HG03103 (cell line): ENCODE measurements around the gene SLC25A47.

Experiments used
- ATAC-seq: cut with Tn5 transposase; IDR thresholded peaks from one replicate; pipeline ENCODE4 v1.9.1; 2021; ENCODE audit warnings: low read depth; ENCODE audit not compliant: unreplicated experiment

SLC25A47 gene

DNA sequence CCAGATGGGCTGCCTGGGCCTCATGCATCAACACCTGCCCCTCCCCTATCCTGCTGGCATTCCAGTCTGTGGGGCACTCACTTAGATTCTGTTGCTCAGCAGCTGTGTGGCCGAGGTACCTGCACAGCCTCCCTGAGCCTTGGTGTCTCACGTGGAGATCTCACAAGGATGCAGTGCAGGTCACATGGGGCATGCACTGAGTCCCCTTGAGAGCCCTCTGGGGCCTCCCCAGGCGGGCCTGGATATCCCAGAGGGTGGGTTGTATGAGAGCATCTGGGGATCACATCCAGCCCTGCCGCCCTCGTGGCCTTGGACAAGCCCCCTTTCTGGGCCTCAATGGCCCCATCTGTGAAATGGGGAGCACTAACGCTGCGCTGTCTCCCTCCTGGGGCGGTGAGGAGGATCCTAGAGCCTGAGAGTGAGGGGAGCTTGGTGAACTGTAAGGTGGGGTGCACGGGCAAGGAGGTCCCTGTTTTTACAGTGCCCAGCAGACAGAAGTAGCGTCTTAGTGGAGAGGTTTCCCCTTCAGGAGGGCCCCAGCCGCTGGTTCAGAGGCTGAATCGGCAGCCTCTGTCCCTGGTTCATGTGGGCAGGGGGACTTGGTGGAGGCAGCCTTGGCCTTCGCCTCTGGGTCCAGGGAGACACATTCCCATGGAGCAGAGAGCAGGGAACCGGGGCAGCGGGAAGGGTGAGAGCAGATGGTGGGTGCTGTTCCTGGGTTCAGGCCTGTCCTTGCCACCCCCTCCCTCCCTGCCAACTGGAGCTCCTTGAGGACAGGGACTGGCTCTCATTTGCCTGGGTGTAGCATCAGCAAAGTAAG, 791 bp upstream of the SLC25A47 start:
- no peak for ATAC-seq

DNA sequence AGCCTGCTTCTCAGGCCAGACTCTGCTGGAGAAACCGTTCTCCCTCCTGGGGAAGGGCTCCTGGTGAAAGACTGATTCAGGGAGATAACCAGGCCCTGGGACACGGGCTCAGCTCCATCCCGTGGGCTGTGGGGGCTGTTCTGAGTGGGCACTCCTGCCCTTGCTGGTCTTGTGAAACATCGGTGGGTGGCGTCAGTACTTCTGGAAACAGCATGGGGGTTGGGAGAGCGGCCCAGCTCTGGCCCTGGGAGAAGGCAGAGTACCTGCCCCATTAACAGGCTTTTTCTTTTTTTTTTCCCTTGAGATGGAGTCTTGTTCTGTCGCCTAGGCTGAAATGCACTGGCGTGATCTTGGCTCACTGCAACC, 786 bp downstream of the SLC25A47 start:
- no peak for ATAC-seq

DNA sequence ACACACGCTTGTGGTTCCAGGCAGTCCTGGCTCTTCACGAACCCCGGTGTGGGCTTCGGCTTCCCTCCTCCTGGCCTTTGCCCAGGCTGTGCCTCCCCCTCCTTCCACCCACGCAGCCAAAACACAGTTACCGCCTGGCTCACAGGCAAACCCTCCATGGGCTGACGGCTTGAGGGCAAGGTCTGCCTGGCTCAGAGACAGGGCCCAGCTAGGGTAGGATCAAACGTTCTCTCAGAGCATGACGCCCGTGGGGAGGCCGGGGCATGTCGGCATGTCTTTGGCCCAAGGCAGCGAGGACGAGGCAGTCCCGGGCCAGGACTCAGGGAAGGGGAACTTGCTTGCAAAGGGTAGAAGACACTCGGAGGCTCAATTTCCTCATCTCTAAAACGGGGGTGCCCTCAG, 2.1 kb downstream of the SLC25A47 start:
- ATAC-seq = no peak

DNA sequence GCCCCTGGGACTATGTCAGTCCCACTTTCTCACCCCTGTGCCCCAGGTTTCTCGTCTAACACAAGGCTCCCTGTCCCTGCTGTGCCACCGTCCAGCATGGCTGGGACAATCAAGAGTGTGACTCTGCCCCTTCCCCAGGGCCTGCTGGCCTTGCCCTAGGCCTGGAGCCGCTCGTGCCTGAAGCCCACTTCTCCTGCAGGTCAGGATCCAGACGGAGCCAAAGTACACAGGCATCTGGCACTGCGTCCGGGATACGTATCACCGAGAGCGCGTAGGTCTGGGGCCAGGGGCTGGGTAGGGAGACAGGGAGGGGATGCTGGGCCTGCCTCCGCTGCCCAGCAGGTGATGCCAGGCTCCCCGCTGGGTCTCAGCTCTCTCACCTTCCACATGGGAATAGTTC, 2.8 kb downstream of the SLC25A47 start:
- ATAC-seq = no peak

DNA sequence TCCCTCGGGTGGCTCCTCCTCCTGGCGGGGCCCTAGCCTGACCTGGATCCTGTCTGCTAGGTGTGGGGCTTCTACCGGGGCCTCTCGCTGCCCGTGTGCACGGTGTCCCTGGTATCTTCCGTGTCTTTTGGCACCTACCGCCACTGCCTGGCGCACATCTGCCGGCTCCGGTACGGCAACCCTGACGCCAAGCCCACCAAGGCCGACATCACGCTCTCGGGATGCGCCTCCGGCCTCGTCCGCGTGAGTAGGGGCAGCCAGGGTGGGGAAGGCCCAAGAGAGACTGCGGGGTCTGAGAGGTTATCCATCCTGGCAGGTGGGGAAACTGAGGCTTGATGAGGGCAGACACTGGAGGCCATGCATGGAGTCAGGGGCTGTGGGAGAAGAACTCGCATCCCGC, 4.0 kb downstream of the SLC25A47 start:
- ATAC-seq = no peak

DNA sequence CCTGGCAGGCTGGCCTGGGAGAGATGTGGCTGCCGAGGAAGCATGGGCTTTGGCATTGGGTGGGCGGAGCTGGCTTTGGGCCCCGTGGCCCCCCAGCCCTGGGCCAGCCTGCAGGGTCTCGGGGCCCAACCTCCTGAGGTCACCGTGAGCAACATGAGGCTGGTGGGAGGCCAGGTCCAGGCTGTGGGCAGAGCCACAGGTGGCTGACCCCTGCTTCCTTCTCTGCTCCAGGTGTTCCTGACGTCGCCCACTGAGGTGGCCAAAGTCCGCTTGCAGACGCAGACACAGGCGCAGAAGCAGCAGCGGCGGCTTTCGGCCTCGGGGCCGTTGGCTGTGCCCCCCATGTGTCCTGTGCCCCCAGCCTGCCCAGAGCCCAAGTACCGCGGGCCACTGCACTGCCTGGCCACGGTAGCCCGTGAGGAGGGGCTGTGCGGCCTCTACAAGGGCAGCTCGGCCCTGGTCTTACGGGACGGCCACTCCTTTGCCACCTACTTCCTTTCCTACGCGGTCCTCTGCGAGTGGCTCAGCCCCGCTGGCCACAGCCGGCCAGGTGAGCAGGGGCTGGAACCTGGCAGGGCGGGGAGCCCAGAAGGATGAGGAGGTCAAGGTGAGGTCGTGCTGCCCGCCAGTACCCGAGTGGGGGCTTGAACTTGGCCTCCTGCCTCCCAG, 5.5 kb downstream of the SLC25A47 start:
- no peak for ATAC-seq

DNA sequence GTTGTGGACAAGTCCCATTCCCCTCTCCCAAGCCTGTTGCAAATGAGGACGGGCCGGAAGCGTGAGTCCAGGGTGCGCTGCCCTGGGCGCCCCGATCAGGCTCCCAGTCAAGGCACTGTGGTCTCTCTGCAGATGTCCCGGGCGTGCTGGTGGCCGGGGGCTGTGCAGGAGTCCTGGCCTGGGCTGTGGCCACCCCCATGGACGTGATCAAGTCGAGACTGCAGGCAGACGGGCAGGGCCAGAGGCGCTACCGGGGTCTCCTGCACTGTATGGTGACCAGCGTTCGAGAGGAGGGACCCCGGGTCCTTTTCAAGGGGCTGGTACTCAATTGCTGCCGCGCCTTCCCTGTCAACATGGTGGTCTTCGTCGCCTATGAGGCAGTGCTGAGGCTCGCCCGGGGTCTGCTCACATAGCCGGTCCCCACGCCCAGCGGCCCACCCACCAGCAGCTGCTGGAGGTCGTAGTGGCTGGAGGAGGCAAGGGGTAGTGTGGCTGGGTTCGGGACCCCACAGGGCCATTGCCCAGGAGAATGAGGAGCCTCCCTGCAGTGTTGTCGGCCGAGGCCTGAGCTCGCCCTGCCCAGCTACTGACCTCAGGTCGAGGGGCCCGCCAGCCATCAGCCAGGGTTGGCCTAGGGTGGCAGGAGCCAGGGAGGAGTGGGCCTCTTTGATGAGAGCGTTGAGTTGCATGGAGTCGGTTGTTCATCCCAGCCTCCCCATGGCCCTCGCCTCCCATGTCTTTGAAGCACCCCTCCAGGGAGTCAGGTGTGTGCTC, 6.3 kb downstream of the SLC25A47 start:
- no peak for ATAC-seq

DNA sequence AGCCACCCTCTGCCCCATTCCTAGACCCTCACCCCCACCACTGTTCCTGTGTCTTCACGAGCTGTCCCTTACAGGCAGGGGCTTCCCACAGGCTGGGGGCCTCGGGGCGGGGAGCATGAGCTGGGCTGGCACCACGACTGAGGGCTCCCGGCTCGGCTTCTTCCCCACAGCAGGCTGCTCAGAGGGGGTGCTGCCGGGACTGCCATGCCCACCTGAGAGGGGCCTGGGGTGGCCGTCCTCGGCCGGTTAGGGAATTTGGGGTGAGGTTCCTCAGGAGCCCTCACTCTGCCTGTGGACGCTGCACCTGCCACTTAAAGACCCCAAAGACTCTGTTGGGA, 6.8 kb downstream of the SLC25A47 start:
- no peak for ATAC-seq

DNA sequence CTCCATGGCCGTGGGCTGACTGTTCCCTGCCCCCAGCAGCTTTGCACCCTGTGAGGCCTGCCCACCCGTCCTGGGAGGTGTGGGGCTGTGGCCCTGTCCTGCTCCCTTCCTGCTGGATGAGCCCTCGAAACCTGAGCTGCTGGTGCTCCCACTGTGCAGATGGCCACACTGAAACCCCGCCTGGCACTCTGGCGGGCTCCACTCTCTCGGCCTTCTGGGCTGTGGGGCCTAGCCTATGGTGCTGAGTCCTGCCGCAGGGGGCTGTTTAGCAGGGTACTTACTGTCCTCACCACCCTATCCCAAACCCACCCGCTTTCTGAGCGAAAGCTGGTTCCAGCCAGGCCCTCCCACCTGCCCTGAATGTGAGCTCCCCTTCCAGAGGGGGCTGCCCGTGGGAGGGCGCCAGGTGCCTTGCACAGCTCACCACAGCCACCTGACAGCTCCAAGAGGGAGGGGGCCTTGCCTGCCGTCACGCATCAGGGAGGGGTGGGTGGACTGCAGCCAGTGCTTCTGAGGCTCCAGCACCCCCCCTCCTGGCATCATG, 7.3 kb downstream of the SLC25A47 start:
- no peak for ATAC-seq

DNA sequence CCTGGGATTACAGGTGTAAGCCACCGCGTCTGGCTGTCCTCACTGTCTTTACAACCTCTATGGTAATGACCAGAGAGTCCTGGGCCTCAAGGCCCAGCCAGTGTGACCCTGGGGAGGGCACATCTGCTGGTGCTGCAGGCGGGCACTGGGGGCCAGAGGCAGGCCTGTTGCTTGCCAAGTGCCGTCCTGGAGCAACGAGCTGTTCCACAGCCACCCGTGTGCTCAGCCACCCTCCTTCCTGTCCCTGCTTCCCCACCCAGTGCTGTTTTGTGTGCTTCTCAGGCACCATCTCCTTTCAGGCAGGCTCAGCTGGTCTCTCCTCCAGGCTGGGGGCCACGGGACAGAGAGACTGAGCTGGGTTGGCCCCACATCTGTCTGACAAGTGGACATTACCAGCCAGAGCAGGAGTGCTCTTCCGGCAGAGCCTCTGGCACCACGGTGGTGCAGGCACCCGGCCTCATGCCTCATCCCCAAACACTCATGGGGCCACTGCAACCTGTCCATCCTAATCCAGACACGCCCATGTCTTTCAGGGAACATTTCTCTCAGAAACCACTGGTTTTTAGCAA, 9.0 kb downstream of the SLC25A47 start:
- no peak for ATAC-seq

DNA sequence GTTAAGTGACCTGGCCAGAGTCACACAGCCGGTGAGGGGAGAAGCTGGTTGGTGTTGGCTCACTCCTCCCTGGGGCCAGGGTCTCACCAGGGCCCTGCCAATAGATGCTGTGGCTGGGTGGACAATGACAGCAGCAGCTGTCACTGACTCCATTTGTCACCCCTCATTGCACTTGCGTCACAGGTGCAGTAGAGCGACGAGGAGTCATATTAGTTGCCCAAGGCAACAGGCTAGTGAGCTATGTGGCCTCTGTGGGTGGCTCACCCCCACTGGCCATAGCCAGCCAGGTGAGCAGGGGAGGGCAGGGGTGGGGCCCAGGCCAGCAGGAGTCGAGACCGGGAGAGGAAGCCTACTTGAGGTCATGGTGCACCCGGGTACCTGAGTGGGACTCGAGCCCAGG, 9.7 kb downstream of the SLC25A47 start:
- peak; percentile 45 for ATAC-seq

DNA sequence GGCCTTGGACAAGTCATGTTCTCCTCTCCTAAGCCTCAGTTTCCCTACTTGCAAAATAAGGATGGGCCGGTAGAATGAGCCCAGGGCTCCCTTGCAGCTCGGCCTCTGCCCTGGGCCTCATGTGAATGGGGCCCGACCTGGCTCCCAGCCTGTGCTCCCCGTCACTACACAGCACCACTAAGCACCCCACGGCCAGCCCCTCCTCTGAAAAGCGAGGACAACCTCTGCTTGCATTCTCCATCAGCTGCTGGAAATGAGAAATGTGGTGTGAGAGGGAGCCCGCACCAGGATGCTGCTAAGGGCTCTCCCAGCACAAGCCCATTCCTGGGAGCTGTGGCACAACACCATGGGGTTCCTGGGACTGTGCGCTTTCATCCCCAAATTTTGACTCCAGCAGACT, 10.2 kb downstream of the SLC25A47 start:
- ATAC-seq = no peak

DNA sequence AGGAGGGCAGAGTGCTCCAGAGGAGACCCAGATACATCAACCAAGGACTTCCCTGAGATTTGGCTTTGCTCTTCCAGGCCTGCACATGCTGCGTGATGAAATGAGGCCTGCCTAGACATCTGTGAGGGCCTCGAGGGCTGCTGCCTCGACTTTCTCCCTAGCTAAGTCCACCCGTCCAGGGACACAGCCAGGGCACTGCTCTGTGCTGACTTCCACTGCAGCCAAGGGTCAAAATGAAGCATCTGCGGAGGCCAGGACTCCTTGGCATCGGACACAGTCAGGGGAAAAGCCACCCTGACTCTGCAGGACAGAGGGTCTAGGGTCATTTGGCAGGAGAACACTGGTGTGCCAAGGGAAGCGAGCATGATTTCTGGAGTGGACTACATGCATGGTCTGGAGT, 10.7 kb downstream of the SLC25A47 start:
- no peak for ATAC-seq

DNA sequence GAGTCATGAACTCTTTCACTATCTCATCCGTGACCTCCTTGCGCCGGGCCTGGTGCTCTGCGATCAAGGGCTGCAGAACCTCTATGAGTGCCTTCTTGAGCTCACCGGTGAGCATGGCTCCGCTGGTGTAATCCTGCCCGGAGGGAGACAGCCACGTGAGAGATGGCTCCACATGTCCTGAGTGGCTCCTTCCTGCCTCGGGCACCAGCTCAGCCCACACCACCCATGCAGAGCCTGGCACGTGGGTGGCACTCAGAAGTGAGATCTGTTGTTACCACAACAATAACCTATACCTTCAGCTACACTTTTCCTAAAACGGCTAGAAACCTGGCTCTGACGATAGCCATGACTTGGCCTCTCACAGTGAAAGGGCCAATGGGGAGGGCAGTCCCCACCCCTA, 11.8 kb downstream of the SLC25A47 start:
- ATAC-seq = no peak

DNA sequence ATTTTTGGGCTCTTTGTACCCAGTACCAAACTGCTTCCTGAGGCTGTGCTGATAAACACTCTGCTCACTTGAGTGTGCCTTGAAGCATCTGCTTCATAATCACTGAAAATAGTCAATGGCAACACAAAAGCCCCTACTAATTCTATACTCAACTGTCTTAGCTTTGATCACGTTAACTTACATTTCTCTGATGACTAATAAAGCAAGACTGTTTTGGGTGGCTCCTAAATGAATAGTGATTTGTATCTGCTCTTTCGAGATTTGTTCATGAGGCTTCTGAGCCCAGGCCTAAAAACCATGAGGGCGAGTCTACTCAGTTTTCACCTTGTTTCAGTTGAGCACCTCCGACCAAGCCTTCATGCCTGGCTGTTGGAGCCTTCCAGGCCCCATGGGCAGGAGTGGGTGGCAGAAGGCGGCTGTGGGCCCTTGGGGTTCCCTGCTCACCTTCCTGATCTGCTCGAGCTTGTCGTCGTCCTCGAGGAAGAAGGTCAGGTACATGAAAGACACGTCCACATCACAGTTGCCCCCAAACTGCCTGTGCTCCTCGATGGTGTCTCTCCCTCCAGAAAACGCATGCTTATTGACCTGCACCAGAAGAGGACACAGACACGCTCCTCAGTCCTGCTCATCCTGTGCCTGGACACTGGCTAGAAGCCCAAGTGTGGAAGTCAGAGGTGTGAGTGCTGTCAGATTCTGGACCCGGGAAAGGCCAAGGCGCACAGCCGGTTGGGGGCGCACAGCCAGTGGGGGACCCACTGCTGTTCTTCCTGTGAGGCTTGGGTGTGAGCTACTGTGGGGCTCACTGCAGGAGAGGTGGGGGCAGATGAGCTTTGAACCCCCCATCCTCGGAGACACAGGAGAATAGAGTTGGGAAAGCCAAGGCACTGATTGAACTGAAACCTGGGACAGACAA, 13.7 kb downstream of the SLC25A47 start:
- ATAC-seq = peak; percentile 36

DNA sequence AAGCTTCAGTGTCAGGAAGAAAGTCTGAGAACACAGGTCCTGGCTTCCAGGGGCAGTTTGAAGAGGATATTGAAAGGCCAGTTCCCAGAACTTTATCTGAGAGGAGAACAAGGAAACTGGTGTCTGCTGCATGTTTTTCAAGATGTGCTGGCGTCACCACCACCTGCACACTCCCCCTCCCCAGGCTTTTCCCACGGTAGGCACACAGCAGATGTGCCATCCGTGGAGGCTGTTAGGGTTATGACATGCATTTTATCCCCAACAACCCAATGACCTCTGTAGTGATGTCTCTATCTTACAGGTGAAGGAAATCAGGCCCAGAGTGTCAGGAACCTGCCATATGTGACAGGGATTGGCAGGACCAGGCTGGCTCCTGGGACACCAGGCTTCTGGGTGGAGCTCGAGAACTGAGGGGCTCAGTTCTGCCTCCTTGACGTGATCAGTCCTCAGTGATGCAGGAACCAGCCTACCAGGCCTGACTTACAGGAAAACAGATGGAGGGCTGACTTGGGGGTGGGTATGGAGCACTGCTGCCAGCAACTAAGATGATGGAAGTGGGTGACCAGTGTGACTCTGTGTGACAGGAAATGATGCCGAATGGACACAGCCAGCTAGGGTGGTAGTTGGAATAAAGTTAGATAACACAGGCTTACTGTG, 16.8 kb downstream of the SLC25A47 start:
- ATAC-seq = no peak

DNA sequence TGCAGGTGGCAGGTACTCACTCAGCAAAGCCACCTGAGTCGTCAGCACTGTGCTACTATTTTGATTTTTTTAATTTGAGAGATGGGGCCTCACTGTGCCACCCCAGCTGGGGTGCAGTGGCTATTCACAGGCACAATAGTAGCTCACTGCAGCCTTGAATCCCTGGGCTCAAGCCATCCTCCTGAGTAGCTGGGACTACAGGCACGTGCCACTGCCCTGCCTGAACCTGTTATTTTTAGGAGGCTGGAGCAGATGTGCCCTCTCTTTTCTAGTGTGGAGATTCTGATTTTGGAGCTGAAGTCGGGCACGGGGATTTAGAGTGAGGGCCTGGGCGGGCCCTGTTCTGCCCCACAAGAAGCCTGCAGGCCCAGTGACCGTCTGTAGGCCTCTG, 17.3 kb downstream of the SLC25A47 start:
- ATAC-seq = no peak

DNA sequence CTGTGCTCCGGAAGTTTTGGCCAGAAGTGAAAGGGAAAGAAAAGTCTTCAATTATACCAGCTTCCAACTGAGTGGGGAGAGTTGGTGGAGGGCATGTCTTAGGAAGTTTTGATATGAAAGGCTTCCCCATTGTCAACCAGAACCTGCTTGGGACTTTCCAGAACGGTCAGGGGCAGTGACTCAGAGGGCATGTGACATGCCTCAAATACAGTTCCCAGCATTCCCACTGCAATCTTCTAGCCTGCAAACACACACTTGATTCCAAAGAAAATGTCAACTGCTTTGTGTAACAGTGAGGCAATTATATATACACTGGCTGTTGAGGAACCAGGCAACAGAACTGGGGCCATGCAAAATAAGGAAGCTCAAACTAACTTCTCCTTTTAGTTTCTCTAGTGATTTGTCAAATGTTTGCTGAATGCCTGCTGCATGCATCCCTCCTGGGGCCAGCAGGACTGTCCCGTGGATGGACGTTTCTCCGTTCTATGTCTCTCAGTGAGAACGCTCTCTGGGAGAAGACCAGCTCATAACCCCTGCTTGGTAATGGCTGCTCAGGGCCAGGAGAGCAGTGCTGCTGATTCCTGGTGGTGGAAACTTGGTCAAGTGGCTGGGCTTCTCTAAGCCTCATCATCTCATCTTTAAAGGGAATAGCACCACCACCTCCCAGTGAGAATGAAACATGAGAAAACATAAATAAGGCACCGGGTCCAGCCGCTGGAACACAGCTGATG, 18.3 kb downstream of the SLC25A47 start:
- peak; percentile 57 for ATAC-seq

DNA sequence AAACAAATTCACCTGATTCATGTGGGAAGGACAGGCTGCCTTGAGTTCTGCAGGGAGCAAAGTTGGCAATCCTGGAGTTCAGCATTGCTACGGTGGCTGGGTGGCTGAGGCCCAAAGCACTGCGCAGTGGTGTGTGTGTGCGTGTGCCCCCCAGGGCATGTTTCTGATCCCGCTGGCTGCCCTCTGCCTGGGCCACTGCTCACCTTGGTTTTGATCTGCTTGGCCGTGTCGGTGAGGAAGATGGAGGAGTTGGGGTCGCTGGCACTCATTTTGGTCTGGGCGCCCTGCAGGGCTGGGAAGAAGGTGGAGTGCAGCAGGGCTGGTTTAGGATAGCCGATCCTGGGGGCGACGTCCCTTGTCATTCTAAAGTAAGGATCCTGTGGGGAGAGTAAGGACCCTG, 19.1 kb downstream of the SLC25A47 start:
- ATAC-seq = no peak
